GM12874 (cell line): ENCODE data around the gene CTRL.

Experiments
- TF ChIP-seq, protein P1 (sequence below): IDR thresholded peaks from 2 replicates; pipeline ENCODE4 v1.5.1; 2011; ENCODE audit warnings: low read depth, mild to moderate bottlenecking, control low read depth, low read length, moderate library complexity; ENCODE audit not compliant: insufficient read depth

CTRL gene

DNA sequence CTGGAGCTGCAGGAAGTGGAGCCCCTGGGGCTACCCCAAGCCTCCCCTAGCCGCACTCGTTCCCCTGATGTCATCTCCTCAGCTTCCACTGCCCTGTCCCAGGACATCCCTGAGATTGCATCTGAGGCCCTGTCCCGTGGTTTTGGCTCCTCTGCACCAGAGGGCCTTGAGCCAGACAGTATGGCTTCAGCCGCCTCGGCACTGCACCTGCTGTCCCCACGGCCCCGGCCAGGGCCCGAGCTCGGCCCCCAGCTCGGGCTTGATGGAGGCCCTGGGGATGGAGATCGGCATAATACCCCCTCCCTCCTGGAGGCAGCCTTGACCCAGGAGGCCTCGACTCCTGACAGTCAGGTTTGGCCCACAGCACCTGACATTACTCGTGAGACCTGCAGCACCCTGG is 51.1 kb downstream of the CTRL start:
- TF ChIP-seq, protein P1, sequence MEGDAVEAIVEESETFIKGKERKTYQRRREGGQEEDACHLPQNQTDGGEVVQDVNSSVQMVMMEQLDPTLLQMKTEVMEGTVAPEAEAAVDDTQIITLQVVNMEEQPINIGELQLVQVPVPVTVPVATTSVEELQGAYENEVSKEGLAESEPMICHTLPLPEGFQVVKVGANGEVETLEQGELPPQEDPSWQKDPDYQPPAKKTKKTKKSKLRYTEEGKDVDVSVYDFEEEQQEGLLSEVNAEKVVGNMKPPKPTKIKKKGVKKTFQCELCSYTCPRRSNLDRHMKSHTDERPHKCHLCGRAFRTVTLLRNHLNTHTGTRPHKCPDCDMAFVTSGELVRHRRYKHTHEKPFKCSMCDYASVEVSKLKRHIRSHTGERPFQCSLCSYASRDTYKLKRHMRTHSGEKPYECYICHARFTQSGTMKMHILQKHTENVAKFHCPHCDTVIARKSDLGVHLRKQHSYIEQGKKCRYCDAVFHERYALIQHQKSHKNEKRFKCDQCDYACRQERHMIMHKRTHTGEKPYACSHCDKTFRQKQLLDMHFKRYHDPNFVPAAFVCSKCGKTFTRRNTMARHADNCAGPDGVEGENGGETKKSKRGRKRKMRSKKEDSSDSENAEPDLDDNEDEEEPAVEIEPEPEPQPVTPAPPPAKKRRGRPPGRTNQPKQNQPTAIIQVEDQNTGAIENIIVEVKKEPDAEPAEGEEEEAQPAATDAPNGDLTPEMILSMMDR: no peak

DNA sequence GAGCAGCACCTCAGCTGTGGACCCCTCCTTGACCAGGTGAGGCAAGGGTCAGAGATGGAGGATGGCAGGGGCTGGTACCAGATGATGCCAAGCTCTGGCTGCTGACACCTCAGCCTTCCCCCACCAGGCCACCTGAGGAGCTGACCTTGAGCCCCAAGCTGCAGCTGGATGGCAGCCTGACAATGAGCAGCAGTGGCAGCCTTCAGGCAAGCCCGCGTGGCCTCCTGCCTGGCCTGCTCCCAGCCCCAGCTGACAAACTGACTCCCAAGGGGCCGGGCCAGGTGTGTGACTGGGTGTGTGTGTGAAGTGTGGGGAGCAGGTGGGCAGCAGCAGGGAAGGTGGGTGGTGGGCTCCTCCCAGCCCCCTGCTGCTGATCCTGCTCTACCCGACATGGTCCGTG is 51.7 kb downstream of the CTRL start:
- TF ChIP-seq, protein P1: no peak
